IPS-NIHi7 (cell line): ENCODE data around the gene ATE1.
A peak's percentile ranks its signal among the peaks of the same experiment; 100 is the strongest.
"Not testable (repeated sequence)": the region's sequence is repeated elsewhere in the genome, so short reads cannot be mapped to it uniquely, and the experiment has no call there.

ENCODE experiments used
- DNase-seq: peaks from one replicate; pipeline ENCODE4 v3.0.0; 2012; ENCODE audit warnings: mixed read lengths; ENCODE audit errors: extremely low spot score

Gene ATE1

GRCh38 chr10:121927841-121928527, at the start of gene ATE1:
Gene ATE1, minus strand, starts transcription at chr10:121928031. Its CDS starts 82 bp downstream, at chr10:121927949.
- DNase-seq = peak; percentile 92

- no peak for DNase-seq
Observed at GRCh38 chr10:121976607-121977006, 48.8 kb upstream of the ATE1 start.

GRCh38 chr10:121975295-121976086, 47.7 kb upstream of the ATE1 start:
- no peak for DNase-seq

GRCh38 chr10:121974535-121975294, 46.9 kb upstream of the ATE1 start, which contains the start of gene NSMCE4A:
Gene NSMCE4A, minus strand, starts transcription at chr10:121975217. Its CDS starts 52 bp downstream, at chr10:121975165.
- peak; percentile 95 for DNase-seq

GRCh38 chr10:121974019-121974534, 46.2 kb upstream of the ATE1 start:
- no peak for DNase-seq

GRCh38 chr10:121969086-121969485, 41.3 kb upstream of the ATE1 start:
- DNase-seq = not testable (repeated sequence)

GRCh38 chr10:121965996-121966395, 38.2 kb upstream of the ATE1 start:
- no peak for DNase-seq

- no peak for DNase-seq
Observed at GRCh38 chr10:121961456-121961855, 33.6 kb upstream of the ATE1 start.

GRCh38 chr10:121959671-121960070, 31.8 kb upstream of the ATE1 start:
- DNase-seq = no peak

- DNase-seq = no peak
Observed at GRCh38 chr10:121956111-121957061, 28.6 kb upstream of the ATE1 start.

GRCh38 chr10:121952226-121952625, 24.4 kb upstream of the ATE1 start:
- DNase-seq = no peak

- DNase-seq = no peak
Observed at GRCh38 chr10:121949451-121949850, 21.6 kb upstream of the ATE1 start.

GRCh38 chr10:121949049-121949448, 21.2 kb upstream of the ATE1 start:
- no peak for DNase-seq

GRCh38 chr10:121947343-121948330, 19.8 kb upstream of the ATE1 start:
- DNase-seq = no peak

- DNase-seq = no peak
Observed at GRCh38 chr10:121942749-121943416, 15.1 kb upstream of the ATE1 start.

GRCh38 chr10:121941532-121941931, 13.7 kb upstream of the ATE1 start:
- DNase-seq = no peak

GRCh38 chr10:121936295-121936694, 8.5 kb upstream of the ATE1 start:
- no peak for DNase-seq

GRCh38 chr10:121935702-121936101, 7.9 kb upstream of the ATE1 start:
- DNase-seq = no peak
